Measurements from ENCODE around the gene RPA3. TPM values are rescaled to one million over a fixed set of nuclear protein-coding genes. Genes with fewer than 3 reads are reported as not detected.
A peak's percentile ranks its signal among the peaks of the same experiment; 100 is the strongest.
"Not testable (repeated sequence)": the region's sequence is repeated elsewhere in the genome, so short reads cannot be mapped to it uniquely, and the experiment has no call there.

Gene RPA3
- total RNA-seq, 1 donor from 2014 or later = 18.2 TPM

DNA sequence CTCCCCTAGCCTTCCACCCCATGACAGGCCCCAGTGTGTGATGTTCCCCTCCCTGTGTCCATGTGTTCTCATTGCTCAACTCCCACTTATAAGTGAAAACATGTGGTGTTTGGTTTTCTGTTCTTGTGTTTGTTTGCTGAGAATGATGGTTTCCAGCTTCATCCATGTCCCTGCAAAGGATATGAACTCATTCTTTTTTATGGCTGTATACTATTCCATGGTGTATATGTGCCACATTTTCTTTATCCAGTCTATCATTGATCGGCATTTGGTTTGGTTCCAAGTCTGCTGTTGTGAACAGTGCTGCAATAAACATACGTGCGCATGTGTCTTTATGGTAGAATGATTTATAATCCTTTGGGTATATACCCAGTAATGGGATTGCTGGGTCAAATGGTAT, 61.9 kb downstream of the RPA3 start:
- not testable (repeated sequence) for DNase-seq (ENCODE audit: low spot score); ATAC-seq

DNA sequence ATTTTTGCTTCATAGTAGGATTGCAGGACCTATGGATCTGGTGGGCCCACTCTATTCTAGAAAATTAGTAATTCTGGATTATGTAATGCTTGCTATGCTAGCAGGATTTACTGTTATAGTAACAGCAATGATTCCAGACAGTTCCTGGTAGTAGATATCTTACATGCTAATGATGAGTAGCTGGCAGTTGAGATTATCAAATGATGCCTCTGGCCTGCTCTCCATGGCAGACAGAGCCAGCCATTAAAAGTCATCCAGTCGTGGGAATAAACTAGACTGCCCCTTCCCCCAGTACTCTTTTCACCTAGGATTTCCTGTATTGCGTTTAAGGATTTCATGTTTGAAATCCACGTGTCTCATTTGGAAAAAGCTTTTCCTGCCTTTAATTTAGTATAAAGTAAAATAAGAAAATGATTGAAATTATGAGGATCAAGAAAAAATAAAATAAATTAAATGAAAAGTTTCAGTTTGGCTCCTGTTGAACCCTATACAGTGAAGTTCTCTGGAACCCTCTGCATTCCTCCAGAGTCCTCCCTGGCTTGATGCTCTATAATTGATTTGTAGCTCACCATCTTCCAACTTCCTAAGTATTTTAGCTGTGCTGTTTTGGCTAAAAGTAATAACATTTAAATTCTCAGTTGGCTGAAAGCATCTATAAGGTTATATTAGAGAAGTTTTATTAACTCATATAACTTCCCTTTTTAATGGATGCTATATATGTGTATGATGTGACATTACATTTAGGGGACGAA, 63.3 kb downstream of the RPA3 start:
- no peak for ATAC-seq
- DNase-seq (ENCODE audit: low spot score) = no peak

DNA sequence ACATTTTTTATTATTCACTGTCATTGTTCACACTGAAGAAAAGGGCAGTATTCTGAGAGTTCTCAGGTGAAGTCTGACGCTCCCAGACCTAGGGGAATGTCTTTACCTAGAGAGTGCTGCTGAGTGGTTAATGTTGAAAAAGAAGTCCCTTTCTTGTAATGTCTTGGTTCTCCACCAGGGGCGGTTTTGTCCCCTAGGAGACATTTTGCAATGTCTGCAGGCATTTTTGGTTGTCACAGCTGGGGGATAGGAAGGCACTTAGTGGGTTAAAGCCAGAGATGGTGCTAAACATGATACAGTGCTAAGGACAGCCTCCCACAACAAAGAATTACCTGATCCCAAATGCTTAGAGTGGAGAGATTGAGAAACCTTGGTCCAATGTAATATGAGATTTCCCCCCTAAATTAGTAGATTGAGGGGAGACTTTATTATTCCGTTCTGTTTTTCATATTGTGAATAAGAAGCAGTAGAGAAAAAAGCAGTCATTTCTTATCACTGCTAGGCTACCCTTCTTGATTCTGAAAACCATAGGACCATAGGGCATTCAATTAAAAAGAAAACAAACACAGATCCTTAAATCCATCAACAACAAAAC, 64.7 kb downstream of the RPA3 start:
- no peak for ATAC-seq
- DNase-seq (ENCODE audit: low spot score) = no peak

DNA sequence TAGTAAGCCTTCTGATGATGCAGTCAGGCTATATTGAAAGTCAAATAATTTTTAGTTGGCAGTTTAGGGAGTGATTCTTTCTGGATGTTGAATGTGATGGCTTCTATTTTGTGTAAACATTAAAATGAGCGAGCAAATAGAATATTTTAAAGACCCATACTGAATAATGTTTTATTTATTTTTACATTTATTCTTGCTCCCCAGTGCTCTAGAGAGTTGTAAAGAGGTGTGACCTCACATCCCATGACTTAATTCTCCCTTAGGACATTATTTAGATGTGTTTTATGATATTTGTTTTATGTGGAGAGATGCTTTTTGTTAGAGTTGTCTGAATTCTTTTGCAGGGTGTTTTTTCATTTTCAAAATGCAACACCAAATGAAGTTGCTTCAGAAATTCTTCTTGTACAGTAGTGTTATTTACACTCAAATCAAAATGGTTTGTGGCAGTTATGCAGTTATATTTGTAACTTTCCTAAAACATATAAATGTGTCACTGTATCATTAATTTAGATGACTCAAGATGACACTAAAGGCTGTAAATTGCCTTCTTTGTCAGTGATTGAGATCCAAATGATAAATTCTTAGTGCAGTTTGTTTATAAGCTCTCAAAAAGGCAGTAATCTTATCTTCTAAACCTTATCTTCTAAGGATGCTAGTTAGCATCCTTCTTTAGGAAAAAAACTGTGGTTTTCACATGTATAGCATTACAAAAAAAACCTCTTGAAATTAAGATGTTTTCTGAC, 65.4 kb downstream of the RPA3 start:
- ATAC-seq (no peak), DNase-seq (ENCODE audit: low spot score) (no peak)

DNA sequence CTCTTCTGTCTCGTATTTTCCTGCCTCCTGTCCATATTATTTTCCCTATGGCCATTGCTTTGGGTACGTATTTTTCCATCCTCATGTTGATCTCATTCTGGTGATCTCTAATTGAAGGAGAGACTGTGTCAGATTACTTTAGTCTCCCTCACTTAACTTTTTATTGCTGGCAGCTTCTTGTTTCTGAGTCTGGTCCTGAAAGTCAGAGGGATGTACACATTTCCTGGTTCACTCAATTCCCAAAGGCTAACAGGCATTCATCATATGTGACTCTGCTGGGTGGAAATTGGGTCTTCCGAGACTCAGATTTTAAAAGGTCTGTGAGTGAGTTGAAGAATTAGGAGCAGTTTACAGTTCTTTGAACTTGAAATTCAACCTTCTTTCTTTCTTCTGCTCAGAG, 66.9 kb downstream of the RPA3 start:
- DNase-seq (ENCODE audit: low spot score) (no peak), ATAC-seq (no peak)

DNA sequence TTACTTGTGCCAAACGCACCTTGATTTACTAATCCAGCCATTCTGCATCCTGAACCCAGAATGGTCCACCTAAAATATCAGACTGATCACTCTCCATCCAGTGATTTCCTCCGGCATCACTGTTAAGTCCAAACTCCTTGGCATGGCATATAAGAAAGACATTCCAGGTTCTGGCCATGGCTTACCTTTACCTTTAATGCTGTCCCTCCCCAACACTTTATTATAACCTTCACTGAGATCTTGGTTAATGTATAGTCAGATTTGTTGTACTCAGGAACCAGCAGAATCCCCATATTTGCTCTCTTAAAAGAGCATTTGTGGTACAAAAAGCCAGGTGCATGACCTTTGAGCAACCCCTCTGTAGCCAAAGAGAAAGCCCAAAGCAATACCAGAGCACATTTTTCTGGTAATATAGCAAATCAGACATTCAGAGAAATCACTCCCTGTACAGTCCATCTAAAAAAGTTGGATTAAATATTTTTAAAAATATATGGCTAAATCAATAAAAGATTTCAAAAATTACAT, 67.7 kb downstream of the RPA3 start:
- DNase-seq (ENCODE audit: low spot score) (no peak), ATAC-seq (no peak)

DNA sequence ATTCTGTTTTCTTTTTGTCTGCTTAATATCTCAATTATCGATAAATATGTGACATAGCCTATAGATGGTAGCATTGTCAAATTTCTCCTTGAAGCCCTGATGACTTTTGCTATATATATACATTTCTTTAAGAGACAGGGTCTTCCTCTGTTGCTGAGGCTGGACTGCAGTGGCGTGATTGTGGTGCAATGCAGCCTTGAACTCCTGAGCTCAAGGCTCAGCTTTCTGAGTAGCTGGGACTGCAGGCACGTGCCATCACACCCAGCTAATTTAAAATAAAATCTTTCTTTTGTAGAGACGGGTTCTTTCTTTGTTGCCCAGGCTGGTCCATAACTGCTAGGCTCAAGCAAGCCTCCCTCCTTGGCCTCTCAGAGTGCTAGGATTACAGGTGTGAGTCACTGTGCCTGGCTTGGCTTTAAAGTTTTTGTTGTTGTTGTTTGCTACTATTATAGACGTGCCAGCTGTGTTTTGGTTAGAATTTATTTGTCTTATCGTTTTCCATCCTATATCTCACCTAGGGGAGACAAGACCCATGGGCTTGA, 70.8 kb downstream of the RPA3 start:
- DNase-seq (ENCODE audit: low spot score) = no peak
- no peak for ATAC-seq

DNA sequence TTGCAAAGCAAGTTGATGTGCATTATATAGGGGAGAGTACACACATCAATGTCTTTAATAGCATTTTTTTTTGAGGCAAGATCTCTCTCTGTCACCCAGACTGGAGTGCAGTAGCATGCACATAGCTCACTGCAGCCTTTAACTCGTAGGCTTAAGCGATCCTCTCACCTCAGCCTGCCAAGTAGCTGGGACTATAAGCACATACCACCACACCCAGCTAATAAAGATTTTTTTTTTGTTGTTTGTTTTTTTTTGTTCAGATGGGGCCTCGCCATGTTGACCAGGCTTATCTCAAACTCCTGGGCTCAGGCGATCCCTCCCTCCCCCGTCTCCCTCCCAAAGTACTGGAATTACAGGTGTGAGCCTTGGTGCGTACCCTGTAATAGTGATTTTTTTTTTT, 76.3 kb downstream of the RPA3 start:
- DNase-seq (ENCODE audit: low spot score) (no peak), ATAC-seq (no peak)

DNA sequence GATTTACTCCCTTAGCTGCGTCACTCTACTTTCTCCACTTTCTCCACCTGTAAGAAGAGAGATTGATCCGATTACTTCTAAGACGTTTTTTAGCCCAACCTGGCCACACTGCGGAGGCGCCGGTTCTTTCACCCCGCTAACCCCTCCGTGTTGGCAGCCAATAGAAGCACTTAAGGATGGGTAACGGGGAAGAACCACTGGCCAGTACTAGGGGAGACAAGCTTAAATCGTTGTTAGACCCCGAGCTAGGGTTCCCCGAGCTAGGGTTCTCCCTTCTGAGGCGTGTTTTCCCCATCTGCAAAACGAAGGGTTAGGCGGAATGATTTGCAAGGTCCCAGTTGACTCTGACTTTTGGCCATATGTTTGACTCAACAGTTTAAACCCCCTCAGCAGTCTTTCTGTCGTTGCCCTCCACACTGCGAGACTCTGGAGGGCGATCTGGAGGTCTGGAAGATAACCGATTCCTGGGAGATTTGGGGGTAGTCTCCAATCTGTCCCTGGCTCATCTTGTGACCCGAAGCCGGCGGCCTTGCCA, 77.2 kb downstream of the RPA3 start:
- DNase-seq (ENCODE audit: low spot score) = peak; percentile 48
- ATAC-seq = peak; percentile 1

DNA sequence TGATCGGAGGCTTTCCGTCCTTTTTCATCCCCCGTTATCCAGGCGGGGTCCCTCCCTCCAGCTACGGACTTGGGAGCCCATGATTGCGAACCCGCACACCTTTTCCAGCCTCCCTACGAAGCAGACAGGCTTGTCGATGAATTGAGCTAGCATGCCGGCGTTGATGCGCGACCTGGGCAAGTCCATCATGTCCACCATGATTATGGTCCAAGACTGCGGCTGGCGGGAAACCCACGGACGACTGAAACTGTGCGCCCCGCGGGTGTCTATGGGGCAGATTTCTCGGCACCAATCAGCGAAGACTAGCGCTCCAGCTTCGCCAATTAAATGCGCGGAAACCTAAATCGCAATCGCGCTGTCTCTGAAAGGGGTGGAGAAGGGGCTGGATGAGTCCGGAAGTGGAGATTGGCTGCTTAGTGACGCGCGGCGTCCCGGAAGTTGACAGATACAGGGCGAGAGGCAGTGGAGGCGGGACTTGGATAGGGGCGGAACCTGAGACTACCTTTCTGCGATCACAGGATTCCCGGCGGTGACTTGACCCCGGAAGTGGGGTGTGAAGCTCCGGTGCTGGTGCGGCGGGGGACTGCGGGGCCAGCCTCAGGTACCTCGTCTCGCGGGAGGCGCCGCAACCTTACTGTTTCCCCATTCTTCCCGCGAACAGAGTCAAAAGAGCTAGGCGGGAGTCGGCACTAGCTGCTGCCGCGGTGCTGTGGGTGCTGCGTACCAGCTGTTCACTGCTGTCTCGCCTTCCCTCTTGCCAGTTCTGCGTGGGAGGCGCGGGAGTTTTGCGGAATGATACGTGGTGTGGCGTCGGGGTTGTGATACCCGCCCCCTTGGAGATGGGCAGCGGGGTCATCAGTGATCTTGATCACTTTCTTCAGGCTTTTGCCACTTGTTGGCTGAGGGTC, 77.9 kb downstream of the RPA3 start, which contains the start of gene UMAD1:
TSS of gene UMAD1 (plus strand) at position 532 of the 908 bp plus-strand sequence. CDS start 32,620 bp downstream, outside the sequence.
- ATAC-seq (peak; percentile 98), DNase-seq (ENCODE audit: low spot score) (peak; percentile 99)

DNA sequence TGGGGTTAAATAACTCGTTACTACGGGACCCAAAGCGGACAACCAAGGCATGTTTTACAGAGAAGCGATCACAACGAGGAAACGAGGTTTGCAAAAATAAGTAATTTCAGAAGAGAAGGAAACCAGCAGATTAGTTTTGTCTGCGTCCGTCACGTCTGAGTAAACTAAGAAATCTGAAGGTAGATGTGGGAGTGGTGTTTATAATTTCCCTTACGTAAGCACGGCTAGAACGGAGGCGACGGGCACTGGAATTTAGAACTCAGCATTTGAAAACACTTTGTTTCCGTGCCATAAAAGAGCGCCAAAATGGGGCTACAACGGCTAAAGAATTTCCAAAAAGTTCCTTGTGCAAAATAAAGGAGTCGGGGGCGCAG, 78.6 kb downstream of the RPA3 start:
- ATAC-seq (peak; percentile 16), DNase-seq (ENCODE audit: low spot score) (no peak)

DNA sequence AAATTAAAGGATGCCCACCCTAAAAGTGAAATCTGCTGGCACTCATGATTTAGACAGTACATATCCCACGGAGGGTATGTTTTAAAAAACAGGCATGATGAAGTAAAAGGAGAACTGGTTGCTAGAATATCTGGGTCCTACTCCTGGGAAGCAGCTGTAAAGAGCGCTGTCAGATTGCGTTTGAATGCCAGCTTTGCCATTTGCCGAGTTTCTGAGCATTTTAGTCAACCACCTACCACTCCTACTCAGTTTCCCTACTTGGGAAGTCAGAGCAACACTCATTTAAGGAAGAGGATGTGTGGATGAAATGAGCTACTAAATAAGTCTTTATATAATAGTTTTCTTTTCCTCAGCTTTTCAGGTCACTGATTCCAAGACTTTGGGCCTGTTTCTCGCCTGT, 79.0 kb downstream of the RPA3 start:
- ATAC-seq (no peak), DNase-seq (ENCODE audit: low spot score) (no peak)

DNA sequence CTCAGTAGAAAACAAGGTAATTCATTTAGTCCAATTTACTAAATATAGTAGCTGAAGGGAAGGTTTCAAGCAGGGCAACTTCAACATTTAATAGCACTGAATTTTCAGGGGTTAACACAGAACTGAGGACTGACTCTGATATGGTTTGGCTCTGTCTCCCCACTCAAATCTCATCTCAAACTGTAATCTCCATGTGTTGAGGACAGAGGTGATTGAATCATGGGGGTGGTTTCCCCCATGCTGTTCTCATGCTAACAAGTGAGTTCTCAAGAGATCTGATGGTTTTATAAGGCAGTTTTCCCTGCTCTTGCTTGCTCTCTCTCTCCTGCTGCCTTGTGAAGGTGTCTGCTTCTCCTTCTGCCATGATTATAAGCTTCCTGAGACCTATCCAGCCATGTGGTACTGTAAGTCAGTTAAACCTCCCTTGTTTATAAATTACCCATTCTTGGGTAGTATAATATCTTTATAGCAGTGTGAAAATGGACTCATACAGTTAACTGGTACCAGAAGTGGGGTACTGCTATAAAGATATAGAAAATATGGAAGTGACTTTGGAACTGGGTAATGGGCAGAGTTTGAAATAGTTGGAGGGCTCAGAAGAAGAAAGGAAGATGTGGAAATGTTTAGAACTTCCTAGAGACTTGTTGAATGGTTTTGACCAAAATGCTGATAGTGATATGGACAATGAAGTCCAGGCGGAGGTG, 87.6 kb downstream of the RPA3 start:
- no peak for ATAC-seq
- no peak for DNase-seq (ENCODE audit: low spot score)

DNA sequence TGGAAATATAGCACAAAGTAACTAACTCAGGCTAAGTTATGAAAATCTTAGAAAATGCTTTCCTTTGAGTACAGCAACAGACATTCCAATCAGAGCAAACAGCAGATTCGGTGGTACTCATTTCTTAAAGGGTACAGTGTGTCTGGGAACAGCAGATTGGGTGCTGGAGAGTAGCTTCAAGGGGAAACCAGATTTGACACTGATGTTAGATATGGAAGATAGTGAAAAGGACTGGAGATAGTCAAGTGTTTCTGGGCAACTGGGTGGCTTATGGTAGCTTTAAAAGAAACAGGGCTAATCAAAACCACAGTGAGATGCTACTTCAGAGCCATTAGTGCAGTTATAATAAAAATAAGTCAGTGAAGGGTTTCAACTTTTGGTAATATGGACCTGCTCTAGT, 89.9 kb downstream of the RPA3 start:
- DNase-seq (ENCODE audit: low spot score) (no peak), ATAC-seq (no peak)

DNA sequence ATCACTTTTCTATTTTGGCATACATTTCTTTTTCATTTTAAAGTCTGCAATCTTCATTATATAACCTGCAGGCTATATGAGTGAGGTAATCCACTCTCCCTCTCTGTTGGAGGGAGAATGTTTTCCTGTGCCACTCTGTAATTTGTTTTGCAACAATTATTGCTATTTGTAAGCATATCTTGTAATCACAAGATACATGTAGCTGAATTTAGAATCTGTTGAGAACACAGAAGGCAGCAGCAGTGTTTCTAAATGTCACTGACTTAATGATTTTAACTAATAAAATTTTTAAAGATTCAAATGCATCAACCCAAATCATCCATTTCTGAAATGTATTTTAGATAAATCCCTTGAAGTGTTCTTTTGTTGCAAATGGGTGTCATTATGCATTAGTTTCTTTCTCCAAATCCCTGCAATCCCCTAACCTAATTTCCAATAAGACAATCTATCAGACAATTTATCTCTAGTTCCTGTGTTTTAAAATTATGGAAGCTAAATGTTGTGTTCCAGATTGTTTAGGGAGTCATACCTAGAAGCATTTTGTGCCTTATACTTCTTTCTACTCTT, 97.7 kb downstream of the RPA3 start:
- ATAC-seq (no peak), DNase-seq (ENCODE audit: low spot score) (no peak)

DNA sequence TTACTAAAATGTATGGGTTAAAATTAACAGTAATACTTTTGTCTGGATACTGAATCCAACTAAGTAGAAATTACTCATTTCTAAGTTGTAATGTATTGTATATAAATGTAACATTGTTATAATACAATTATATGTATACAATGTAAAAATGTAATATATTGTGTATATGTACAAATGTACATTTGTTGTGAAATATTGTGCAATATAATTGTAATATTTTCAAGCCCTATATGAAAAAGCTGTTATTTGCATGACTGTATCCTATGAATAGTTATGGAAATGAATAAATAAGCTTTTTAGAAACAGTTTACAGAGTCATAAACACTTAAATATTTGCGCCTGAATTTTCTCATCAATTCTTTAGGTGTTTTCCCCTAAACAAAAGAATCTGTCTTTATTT, 98.2 kb downstream of the RPA3 start:
- ATAC-seq (no peak), DNase-seq (ENCODE audit: low spot score) (no peak)

DNA sequence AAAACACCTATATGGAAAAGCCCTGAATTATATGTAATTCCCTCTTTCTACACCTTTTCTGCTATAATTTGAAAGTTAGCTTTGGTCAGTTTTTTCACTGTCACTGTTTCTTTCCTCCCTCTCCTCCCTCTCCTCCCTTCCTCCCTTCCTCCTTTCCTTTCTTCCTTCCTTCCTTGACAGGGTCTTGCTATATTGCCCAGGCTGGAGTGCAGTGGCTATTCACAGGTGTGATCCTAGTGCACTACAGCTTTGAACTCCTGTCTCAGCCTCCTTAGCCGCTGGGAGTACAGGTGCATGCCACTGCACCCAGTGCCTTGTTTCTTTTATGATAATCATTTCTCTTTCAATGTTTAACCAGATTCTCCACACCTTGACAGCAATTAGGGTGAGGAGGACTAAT, 100.0 kb downstream of the RPA3 start:
- DNase-seq (ENCODE audit: low spot score) = no peak

DNA sequence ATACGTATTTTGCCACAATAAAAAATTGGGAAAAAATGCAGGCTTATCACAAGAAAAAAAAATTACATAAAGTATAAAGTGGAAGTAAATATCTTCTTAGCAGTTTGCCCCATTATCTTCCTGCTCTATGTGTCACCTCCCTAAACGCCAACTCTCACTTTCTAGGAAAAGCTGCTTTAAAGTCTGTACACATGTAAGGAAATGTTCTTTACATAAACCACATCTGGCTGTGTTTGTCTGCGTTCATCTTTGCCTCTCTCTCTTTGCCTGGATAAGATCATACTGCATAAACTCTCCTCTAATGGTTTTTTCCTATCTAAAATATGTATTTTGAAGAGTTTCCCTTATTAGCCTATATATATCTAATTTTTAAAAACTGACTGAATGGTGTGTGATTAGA, 100.9 kb downstream of the RPA3 start:
- DNase-seq (ENCODE audit: low spot score) (no peak), ATAC-seq (no peak)

More for the DNA sequence above, 100.0 kb downstream of the RPA3 start:
- no peak for ATAC-seq

All from left lobe of liver (tissue), 2 donors.